Parathyroid adenoma (tissue), 2 donors: ENCODE results near the gene PEAK1.

Experiments used
- H2AFZ ChIP-seq: fragments of 300-600 bp; sonication (generic); one replicate; pipeline ENCODE4 v1.7.0; 2017; ENCODE audit warnings: antibody characterized with exemption, mild to moderate bottlenecking
- H3K27ac ChIP-seq: fragments of 300-600 bp; sonication (generic); one replicate; pipeline ENCODE4 v1.7.0; 2017
- H3K27me3 ChIP-seq: fragments of 300-600 bp; sonication (generic); one replicate; pipeline ENCODE4 v1.7.0; 2017; ENCODE audit warnings: low read length; ENCODE audit not compliant: control insufficient read depth, insufficient read depth
- H3K36me3 ChIP-seq: fragments of 300-600 bp; sonication (generic); one replicate; pipeline ENCODE4 v1.7.0; 2017; ENCODE audit warnings: low read length; ENCODE audit not compliant: control insufficient read depth, insufficient read depth
- H3K4me1 ChIP-seq: fragments of 300-600 bp; sonication (generic); one replicate; pipeline ENCODE4 v1.7.0; 2017; ENCODE audit warnings: control low read depth
- H3K4me2 ChIP-seq: fragments of 300-600 bp; sonication (generic); one replicate; pipeline ENCODE4 v1.7.0; 2017; ENCODE audit warnings: low read length
- H3K4me3 ChIP-seq: fragments of 300-600 bp; sonication (generic); one replicate; pipeline ENCODE4 v1.7.0; 2017; ENCODE audit warnings: low read depth, low read length
- H3K79me2 ChIP-seq: fragments of 300-600 bp; sonication (generic); one replicate; pipeline ENCODE4 v1.7.0; 2017; ENCODE audit warnings: control low read depth
- H3K9ac ChIP-seq: fragments of 300-600 bp; sonication (generic); one replicate; pipeline ENCODE4 v1.7.0; 2017; ENCODE audit warnings: mild to moderate bottlenecking
- H3K9me3 ChIP-seq: fragments of 300-600 bp; sonication (generic); one replicate; pipeline ENCODE4 v1.7.0; 2017; ENCODE audit warnings: low read length; ENCODE audit not compliant: control insufficient read depth
- CTCF ChIP-seq: fragments of 300-600 bp; sonication (generic); IDR thresholded peaks from one replicate; pipeline ENCODE4 v1.7.0; 2017; ENCODE audit warnings: antibody characterized with exemption, mild to moderate bottlenecking
- donor health status: primary hyperparathyroidism.

PEAK1 gene

GRCh38 chr15:77063249-77063648, 356.7 kb downstream of the PEAK1 start:
- Histone ChIP-seq H3K27ac (no peak overlapping the region), H3K4me1 (peaks cover 15% of the 10 kb centered on the region)

GRCh38 chr15:77060546-77060945, 359.4 kb downstream of the PEAK1 start:
- no peaks in the 10 kb centered on the region for H3K9me3 ChIP-seq
- H3K79me2 ChIP-seq, result peaks cover 7% of the 10 kb centered on the region
- no peak overlapping the region for H3K9ac ChIP-seq
- H3K27me3 ChIP-seq, result no peaks in the 10 kb centered on the region
- peaks cover 15% of the 10 kb centered on the region for H3K4me1 ChIP-seq
- H3K27ac ChIP-seq, result no peak overlapping the region
- H3K36me3 ChIP-seq, result no peaks in the 10 kb centered on the region
- no peak overlapping the region for H3K4me2 ChIP-seq
- H2AFZ ChIP-seq, result no peak overlapping the region
- TF ChIP-seq CTCF, result no peak
- H3K4me3 ChIP-seq, result no peak overlapping the region

More at GRCh38 chr15:77063249-77063648, 356.7 kb downstream of the PEAK1 start:
- no peak overlapping the region for H3K4me3 ChIP-seq
- no peak for TF ChIP-seq CTCF
- H3K27me3 ChIP-seq, result no peaks in the 10 kb centered on the region
- peaks cover 14% of the 10 kb centered on the region for H3K79me2 ChIP-seq
- H3K36me3 ChIP-seq, result no peaks in the 10 kb centered on the region
- H3K9me3 ChIP-seq, result no peaks in the 10 kb centered on the region
- H3K9ac ChIP-seq, result no peak overlapping the region
- no peak overlapping the region for H2AFZ ChIP-seq
- H3K4me2 ChIP-seq, result no peak overlapping the region

- Histone ChIP-seq H3K9ac (no peak overlapping the region), H3K36me3 (no peaks in the 10 kb centered on the region)
Measured at GRCh38 chr15:77059786-77060361, 360.0 kb downstream of the PEAK1 start.

GRCh38 chr15:77058468-77058867, 361.4 kb downstream of the PEAK1 start:
- Histone ChIP-seq H3K4me2 (no peak overlapping the region), H2AFZ (no peak overlapping the region), H3K27me3 (no peaks in the 10 kb centered on the region), H3K9ac (no peak overlapping the region), H3K4me1 (peaks cover 12% of the 10 kb centered on the region), H3K36me3 (no peaks in the 10 kb centered on the region), H3K27ac (no peak overlapping the region), H3K79me2 (peaks cover 2% of the 10 kb centered on the region), H3K4me3 (no peak overlapping the region), H3K9me3 (no peaks in the 10 kb centered on the region)
- no peak for TF ChIP-seq CTCF

More at GRCh38 chr15:77059786-77060361, 360.0 kb downstream of the PEAK1 start:
- H3K4me1 ChIP-seq, result peaks cover 12% of the 10 kb centered on the region
- no peak overlapping the region for H3K4me3 ChIP-seq
- no peak overlapping the region for H2AFZ ChIP-seq
- H3K79me2 ChIP-seq, result peaks cover 5% of the 10 kb centered on the region
- H3K27ac ChIP-seq, result no peak overlapping the region
- TF ChIP-seq CTCF, result no peak
- H3K4me2 ChIP-seq, result no peak overlapping the region
- no peaks in the 10 kb centered on the region for H3K9me3 ChIP-seq
- no peaks in the 10 kb centered on the region for H3K27me3 ChIP-seq

- no peak overlapping the region for H3K4me3 ChIP-seq
- H3K9me3 ChIP-seq, result no peaks in the 10 kb centered on the region
- no peak overlapping the region for H3K27ac ChIP-seq
- H3K9ac ChIP-seq, result no peak overlapping the region
- H3K4me1 ChIP-seq, result peaks cover 12% of the 10 kb centered on the region
- no peak overlapping the region for H2AFZ ChIP-seq
- TF ChIP-seq CTCF, result no peak
- no peaks in the 10 kb centered on the region for H3K27me3 ChIP-seq
- H3K4me2 ChIP-seq, result no peak overlapping the region
- H3K79me2 ChIP-seq, result peaks cover 2% of the 10 kb centered on the region
- no peaks in the 10 kb centered on the region for H3K36me3 ChIP-seq
Measured at GRCh38 chr15:77057685-77058084, 362.2 kb downstream of the PEAK1 start.
